Activated gamma-delta T cell treated with anti-CD3 and anti-CD28 coated beads, Interleukin-2, amount 50 U/mL, for 16 hours (primary cell): ENCODE results near the gene KPNB1.
"Not testable (repeated sequence)": the region's sequence is repeated elsewhere in the genome, so short reads cannot be mapped to it uniquely, and the experiment has no call there.

Source experiments
- DNase-seq: peaks from one replicate; pipeline ENCODE4 v3.0.0-alpha.2; 2020; ENCODE audit warnings: low read depth

KPNB1 gene

DNA sequence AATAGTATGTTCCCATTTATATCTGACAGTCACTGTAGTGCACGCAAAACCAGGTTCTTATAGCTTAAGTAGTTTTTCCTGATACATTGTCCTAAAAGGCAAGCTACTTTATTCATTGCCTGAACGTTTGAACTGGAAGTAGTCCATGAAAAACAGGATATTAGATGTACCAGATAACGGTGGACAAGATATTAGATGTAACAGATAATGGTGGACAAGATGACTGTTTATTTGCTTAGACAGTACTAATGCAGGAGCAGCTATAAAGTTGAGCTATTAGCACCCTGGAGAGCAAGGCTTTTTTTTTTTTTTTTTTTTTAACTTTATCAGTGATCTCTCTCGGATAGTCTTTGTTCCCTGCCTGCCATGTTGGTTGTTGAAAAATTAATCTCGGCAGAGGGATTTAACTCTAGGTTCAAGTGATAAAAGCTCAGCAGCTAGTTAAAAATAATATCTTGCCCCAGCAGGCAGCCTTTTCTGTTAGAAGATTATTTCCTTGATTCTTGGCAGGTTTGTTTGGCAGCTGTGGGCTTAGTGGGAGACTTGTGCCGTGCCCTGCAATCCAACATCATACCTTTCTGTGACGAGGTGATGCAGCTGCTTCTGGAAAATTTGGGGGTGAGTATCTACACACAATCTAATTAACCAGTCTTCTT, 26.9 kb downstream of the KPNB1 start:
- DNase-seq = no peak

DNA sequence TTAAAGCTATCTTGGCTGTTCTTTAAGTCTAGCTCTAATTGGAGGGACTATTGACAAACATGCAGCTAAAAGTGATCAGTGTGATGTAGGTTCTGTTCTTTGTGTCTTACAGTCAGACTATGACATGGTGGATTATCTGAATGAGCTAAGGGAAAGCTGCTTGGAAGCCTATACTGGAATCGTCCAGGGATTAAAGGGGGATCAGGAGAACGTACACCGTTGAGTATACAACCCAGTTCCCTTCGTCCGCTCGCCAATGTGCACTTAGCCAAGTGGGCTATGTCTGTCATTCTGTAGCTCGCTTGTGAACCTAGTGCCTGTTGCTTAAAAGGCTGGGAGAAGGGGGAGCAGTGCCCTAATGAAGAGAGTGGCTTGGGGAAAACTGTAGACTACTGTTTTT, 28.5 kb downstream of the KPNB1 start:
- no peak for DNase-seq

GRCh38 chr17:47682138-47682537, 32.4 kb downstream of the KPNB1 start:
- no peak for DNase-seq

- DNase-seq = not testable (repeated sequence)
These were observed 33.0 kb downstream of the KPNB1 start for GRCh38 chr17:47682727-47683126.

DNA sequence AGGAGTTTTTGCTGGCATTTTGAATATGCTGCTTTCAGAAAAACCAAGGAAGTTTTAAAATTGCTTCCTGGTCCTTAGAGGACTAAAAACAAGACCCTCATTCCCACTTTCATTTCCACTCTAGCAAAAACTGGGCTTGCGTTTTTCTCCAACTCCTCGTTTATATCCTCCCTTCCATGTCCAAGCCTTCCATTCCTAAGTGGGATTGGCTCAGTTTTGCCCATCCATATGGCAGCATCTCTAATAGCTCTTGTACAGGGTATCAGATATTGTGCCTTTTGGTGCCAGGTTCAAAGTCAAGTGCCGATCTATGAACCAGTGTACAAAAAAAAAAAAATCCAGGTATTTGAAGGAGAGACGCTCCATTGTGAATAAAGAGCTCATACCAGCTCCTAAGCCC, 34.3 kb downstream of the KPNB1 start:
- DNase-seq = no peak

- DNase-seq = no peak
These were observed 34.9 kb downstream of the KPNB1 start for GRCh38 chr17:47684535-47685193.

GRCh38 chr17:47685556-47686275, 36.0 kb downstream of the KPNB1 start:
- no peak for DNase-seq

- DNase-seq = no peak
These were observed 36.5 kb downstream of the KPNB1 start for GRCh38 chr17:47686276-47686635.

- DNase-seq = no peak
These were observed 37.1 kb downstream of the KPNB1 start for GRCh38 chr17:47686664-47687327.

DNA sequence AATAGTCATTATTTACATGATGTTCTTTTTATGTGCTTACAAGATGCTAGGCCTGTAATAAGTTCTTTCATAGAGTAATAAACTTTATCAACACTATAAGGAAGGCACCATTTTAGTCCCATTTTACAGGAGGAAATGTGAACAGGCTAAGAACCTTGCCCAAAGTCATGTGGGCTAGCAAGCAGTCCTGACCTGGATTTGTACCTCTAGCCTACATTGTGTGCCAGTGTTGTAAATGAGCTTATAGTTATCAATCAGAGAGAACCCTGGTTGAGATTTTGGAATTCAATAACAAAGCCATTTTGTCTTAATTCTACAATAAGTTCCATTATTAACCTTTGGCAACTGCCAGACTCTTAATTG, 37.6 kb downstream of the KPNB1 start:
- DNase-seq = no peak

DNA sequence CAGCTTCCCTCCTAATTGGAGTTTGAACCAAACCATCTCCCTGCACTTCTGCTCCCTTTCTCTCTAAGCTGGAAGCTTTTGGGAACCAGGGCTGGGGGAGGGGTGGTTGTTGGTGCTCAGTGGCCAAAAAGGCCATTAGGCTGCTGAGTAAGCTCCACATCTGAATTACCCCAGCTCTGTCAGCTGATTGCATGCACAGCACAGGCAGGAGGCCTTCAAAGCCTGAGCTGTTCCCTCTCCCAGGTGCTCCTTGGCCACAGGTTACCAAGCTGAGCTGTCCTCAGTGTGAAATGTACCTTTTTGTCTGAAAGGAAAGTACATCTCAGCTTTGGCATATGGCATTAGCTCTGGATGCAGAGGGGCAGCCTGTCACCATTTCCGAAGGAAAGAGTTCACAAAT, 38.0 kb downstream of the KPNB1 start:
- no peak for DNase-seq

DNA sequence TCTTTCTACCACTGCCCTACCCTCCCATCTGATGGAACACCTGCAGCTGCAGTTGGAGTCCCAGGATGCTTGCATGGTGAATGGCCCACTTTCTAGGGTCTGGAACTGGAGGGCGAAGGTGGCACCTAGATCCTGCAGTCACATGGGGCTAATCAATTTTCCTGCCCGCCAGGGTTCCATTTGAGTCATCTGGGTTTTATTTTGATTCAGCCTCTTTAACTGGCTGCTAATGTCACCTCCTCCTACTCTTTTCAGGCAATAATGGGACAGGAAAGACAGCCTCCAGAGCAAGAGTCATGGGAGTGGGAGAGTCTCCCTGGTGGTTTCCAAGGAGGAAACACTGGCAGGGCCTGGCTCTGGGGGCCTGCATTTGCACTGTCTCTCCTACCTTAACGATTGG, 40.4 kb downstream of the KPNB1 start:
- no peak for DNase-seq

DNA sequence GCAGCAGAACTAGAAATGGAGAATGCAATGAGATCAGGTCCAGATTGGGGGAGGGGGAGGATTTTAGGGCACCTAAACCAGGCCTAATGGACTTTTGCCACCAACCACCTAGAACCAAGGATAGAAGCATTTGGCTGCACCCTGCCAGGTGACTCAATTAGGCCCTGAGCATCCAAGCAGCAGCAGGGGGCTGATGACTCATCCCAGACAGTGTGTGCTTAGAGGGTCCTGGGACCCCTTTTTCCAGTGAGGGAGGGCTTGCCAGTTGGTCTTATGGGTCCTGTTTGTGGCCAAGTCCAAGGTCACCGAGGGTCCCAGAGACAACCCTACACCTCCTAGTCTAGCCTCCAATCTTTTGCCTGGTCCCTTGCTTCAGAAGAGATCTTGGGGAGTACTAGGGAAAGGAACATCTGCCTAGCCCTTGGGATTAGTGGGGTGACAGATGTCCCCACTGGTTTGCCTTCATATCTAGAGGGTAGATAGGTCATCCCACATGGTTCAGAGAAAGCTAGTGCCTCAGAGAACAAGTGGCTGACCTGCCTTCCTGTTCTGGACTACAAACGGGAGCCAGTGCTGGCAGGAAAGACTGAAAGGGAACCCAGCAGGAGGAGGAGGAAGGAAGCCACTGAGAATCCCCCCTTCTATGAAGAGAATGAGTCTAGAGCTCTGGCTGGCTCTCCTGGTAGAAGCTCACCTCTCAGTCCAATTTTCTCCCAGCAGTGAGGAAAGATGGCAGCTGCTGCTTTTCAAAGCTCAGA, 42.6 kb downstream of the KPNB1 start:
- DNase-seq = no peak

DNA sequence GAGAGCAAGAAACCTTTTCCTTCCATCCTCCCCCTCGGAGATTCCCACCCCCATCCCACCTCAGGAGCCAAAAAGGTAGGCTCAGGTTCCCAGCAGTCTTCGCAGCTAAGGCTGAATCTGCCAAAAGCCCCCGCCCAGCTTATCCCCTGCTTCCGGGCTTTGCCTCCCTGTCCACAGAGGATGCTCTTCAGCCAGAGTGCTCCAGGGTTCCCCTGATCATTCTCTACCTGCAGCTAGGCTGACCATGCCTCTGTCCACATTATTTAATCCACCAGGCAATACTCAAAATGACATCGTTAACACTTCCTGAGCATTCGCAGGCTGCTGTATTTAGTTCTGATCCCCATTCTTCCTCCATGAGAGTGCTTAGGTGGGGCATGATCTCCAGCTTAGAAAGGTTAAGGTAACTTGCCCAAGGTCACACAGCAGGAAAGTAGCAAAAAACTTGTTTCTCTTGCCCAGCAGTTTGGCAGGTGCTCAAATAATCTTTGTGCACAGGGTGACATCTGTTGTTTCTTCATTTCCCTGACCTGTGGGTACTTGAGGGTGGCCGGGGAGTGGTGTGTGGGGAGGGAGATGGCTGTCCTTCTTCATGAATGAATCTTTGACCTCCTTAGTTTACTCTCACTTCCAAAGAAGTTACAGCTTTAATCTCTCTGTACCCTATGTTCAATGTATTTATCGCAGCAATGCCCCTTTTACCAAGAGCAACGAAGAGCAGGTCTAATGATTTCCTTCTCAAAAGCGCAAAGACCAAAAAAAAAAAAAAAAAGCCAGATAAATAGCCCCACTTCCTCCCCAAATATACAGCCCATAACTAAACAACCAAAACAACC, 43.4 kb downstream of the KPNB1 start:
- no peak for DNase-seq

DNA sequence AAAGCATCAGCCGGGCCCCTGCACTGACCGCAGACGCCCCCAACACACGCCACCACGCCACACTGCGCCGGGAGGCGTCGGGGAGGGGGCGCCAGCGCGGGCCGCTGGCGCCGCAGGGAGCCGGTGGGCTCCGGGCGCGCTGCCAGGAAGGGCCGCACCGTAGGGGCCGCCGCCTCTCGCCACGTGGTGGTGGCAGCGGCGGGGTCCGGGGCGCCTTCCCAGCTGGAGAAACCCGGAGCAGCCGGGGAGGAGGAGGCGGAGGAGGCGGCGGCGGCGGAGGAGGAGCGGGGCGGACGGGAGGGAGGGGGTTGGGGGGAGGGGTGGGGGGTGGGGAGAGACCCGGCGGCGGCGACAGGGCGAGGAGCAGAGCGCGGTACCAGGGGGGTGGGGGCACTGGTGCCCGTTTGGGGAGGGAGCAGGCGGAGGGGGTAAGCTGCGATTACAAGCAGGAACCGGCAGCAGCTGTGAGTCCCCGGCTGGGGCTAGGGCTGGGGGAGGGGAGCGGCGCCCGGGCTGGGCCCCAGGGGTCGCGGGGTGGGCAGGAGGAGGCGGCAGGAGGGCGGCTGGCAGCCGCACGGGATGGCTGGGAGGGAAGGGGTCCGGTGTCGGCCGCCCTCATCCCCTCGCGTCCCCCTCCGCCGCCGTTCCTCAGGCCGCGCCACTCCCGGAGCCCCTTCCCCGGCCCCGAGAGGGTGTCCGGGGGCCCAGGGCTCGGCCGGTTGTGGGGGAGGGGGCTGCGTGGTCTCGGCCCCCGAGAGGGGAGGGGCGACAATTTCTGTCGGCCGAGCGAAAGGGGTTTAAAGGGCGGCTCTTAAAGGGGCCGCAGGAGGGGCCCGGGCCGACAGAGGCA, 44.2 kb downstream of the KPNB1 start, which contains the start of gene TBKBP1:
TSS of gene TBKBP1 (plus strand) at position 431 of the 850 bp plus-strand sequence. CDS start 1,952 bp downstream, outside the sequence.
- no peak for DNase-seq

DNA sequence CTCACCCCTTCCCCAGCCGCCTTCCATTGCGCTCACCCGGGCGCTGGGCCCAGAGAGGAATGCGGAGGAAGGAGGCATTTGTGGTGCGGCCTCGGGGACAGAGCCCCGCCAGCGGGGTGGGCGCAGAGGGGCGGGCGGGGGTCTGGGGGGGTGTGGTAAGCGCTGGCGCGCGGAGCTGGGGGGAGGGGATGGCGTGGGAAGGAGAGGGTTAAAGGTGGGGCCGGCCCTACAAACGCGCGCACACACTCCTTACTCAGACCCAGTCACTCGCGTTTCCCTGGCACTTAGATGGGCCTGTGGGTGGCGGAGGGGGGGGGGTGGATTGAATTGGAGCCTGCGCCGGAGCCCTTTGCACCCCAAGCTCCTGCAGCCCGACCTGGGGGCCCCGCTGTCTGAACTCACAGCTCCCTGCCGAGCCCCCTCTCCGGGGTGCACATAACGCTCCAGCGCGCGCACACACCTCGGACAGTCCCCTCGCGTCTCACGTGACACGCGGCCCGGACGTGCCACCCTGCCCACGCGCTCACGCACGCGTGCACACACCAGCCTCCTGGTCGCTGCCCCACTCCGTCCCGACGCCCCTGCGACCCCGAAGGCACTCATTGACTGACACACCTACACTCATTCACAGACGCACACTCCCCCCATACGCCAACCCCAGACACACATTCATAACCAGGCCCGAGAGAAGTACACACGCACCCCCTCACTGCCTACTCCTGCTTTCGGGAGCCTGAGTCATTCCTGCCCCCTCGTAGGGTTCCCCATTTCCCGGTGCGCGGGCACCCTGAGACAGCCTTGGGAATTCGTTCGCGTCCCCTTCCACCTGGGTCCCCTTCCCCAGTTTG, 45.1 kb downstream of the KPNB1 start:
- DNase-seq = no peak

- DNase-seq = no peak
These were observed 46.0 kb downstream of the KPNB1 start for GRCh38 chr17:47695429-47696376.
